Suprapubic skin (tissue), 4 donors: ENCODE data around the gene ZNF112. TPM values are rescaled to one million over a fixed set of nuclear protein-coding genes. Genes with fewer than 3 reads are reported as not detected.

Source experiments
- DNase-seq, 2 donors: peaks; one replicate each; pipeline ENCODE4 v3.0.0-alpha.2; 2019; ENCODE audit warnings: low spot score in 2 of 2
- H3K27ac ChIP-seq: fragments of 200-600 bp; sonication (generic); one replicate; pipeline ENCODE4 v1.5.1; 2019
- H3K27me3 ChIP-seq: fragments of 200-600 bp; sonication (generic); one replicate; pipeline ENCODE4 v1.5.1; 2019
- H3K36me3 ChIP-seq: fragments of 200-600 bp; sonication (generic); one replicate; pipeline ENCODE4 v1.5.1; 2019
- H3K4me1 ChIP-seq: fragments of 200-600 bp; sonication (generic); one replicate; pipeline ENCODE4 v1.5.1; 2019
- H3K4me3 ChIP-seq: fragments of 200-600 bp; sonication (generic); one replicate; pipeline ENCODE4 v1.5.1; 2019; ENCODE audit warnings: mild to moderate bottlenecking
- H3K9me3 ChIP-seq: fragments of 200-600 bp; sonication (generic); one replicate; pipeline ENCODE4 v1.5.1; 2019
- EP300 ChIP-seq: sonication (generic); formaldehyde crosslinking; IDR thresholded peaks from one replicate; pipeline ENCODE4 v1.6.1; 2017; ENCODE audit warnings: antibody characterized with exemption
- POLR2A ChIP-seq, 2 donors: fragments of 450-650 bp; IDR thresholded peaks; one replicate each; pipeline ENCODE4 v1.6.1; 2017; ENCODE audit warnings: antibody characterized with exemption in 2 of 2, mild to moderate bottlenecking in 2 of 2, moderate library complexity in 2 of 2
- POLR2AphosphoS5 ChIP-seq, 3 donors: sonication (generic); formaldehyde crosslinking; IDR thresholded peaks; one replicate each; pipeline ENCODE4 v1.6.1; 2017; ENCODE audit warnings: antibody characterized with exemption in 3 of 3
- WGBS: methylation state at CpG from one replicate; pipeline ENCODE4 v1.1.5; 2018; 5-methylcytosine and 5-hydroxymethylcytosine counted together
- total RNA-seq, 4 donors: library from RNA; depleted of rRNA; stranded (reverse); fragments of >200 nt; gene quantifications; one replicate each; pipeline ENCODE4 v1.1.0, GENCODE V29; 2016
- TF ChIP-seq, protein P1 (sequence below), 2 donors: fragments of 200-600 bp in 1 of 2; fragments of 450-650 bp in 1 of 2; sonication (generic) in 1 of 2; IDR thresholded peaks; one replicate each; pipeline ENCODE4 v1.5.1; 2016 to 2019; ENCODE audit warnings: antibody characterized with exemption in 2 of 2, mild to moderate bottlenecking in 1 of 2, moderate library complexity in 1 of 2

The ZNF112 gene
- total RNA-seq, 4 donors from 2014 or later: 1.6 to 7.0 (median 3.5) TPM

DNA sequence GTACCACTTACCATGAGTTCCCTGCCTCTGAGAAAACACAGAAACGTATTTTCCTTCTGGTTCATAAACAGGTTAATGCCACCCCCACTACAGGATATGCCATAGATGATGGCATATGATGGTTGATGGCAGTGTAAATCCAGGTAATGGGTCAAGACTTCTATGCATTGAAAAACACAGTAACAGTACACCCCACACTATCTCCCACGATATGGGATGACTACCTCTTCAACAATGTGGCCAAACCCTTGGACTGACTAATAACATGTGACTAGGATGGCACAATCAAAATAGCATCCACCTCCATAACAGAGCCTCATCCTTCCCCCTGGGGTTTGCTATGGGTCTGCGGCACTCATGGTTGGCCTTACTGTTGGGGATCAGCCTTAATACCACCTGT lies 73.6 kb downstream of the ZNF112 start:
- DNase-seq: no peak
- WGBS: 95% methylated on average over 3 of the region's 3 CpGs

DNA sequence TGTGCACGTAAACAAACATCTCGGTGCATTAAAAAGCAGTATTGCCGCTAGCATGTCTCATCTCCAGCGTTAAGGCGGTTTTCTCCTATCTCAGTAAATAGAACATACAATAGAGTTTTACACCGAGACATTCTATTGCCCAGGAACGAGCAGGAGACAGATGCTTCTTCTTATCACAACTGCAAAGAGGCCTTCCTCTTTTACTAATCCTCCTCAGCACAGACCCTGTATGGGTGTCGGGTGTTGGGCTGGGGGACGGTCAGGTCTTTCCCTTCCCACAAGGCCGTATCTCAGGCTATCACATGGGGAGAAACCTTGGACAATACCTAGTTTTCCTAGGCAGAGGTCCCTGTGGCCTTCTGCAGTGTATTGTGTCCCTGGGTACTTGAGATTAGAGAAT lies 75.6 kb downstream of the ZNF112 start:
- Histone ChIP-seq H3K9me3 (peaks cover 40% of the 10 kb centered on the region), H3K27me3 (no peaks in the 10 kb centered on the region), H3K4me1 (no peaks in the 10 kb centered on the region), H3K36me3 (no peaks in the 10 kb centered on the region), H3K4me3 (no peak overlapping the region), H3K27ac (no peak overlapping the region)
- TF ChIP-seq POLR2AphosphoS5 (IDR thresholded peaks at IDR 0.05): no peak
- TF ChIP-seq EP300: no peak
- TF ChIP-seq, protein P1, sequence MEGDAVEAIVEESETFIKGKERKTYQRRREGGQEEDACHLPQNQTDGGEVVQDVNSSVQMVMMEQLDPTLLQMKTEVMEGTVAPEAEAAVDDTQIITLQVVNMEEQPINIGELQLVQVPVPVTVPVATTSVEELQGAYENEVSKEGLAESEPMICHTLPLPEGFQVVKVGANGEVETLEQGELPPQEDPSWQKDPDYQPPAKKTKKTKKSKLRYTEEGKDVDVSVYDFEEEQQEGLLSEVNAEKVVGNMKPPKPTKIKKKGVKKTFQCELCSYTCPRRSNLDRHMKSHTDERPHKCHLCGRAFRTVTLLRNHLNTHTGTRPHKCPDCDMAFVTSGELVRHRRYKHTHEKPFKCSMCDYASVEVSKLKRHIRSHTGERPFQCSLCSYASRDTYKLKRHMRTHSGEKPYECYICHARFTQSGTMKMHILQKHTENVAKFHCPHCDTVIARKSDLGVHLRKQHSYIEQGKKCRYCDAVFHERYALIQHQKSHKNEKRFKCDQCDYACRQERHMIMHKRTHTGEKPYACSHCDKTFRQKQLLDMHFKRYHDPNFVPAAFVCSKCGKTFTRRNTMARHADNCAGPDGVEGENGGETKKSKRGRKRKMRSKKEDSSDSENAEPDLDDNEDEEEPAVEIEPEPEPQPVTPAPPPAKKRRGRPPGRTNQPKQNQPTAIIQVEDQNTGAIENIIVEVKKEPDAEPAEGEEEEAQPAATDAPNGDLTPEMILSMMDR (IDR thresholded peaks at IDR 0.05): no peak
- no peak for TF ChIP-seq POLR2A (IDR thresholded peaks at IDR 0.05)
- DNase-seq: no peak
- WGBS: 73% methylated on average over 10 of the region's 10 CpGs

More for the DNA sequence above, 73.6 kb downstream of the ZNF112 start:
- TF ChIP-seq, protein P1 (IDR thresholded peaks at IDR 0.05): no peak
- TF ChIP-seq EP300 (no peak), POLR2A (IDR thresholded peaks at IDR 0.05) (no peak), POLR2AphosphoS5 (IDR thresholded peaks at IDR 0.05) (no peak)
- Histone ChIP-seq H3K27me3 (no peaks in the 10 kb centered on the region), H3K36me3 (peaks cover 10% of the 10 kb centered on the region), H3K4me3 (no peak overlapping the region), H3K4me1 (no peaks in the 10 kb centered on the region), H3K9me3 (peaks cover 44% of the 10 kb centered on the region), H3K27ac (no peak overlapping the region)

DNA sequence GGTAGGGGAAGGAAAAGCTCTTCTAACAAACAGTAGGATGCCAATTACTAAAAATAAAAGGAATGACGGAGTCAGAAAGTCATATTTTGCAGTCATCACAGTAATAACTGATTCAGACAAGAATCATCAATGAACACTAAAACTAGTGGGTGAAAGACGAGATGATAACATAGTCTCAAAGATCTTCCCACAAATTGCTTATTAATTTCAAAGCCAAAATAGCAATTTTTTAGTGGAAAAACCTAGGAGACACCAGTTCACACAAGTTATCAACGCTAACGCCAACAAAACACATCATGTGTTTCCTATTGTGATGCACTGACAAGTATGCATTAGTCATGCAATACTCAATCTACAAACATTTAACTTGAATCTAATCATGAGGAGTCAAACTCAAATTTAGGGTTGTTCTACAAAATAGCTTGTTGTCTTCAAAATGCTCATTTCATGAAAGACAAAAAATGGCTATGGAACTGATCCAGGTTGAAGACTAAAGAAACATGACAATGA lies 78.2 kb downstream of the ZNF112 start:
- DNase-seq: no peak
- H3K4me1 ChIP-seq: no peaks in the 10 kb centered on the region
- H3K27ac ChIP-seq: no peak overlapping the region
- H3K9me3 ChIP-seq: peaks cover 28% of the 10 kb centered on the region
- H3K27me3 ChIP-seq: no peaks in the 10 kb centered on the region
- no peak overlapping the region for H3K4me3 ChIP-seq
- H3K36me3 ChIP-seq: peaks cover 4% of the 10 kb centered on the region
- 88% methylated on average over 4 of the region's 4 CpGs for WGBS
- no peak for TF ChIP-seq POLR2AphosphoS5 (IDR thresholded peaks at IDR 0.05)
- no peak for TF ChIP-seq EP300
- TF ChIP-seq, protein P1 (IDR thresholded peaks at IDR 0.05): no peak
- no peak for TF ChIP-seq POLR2A (IDR thresholded peaks at IDR 0.05)

DNA sequence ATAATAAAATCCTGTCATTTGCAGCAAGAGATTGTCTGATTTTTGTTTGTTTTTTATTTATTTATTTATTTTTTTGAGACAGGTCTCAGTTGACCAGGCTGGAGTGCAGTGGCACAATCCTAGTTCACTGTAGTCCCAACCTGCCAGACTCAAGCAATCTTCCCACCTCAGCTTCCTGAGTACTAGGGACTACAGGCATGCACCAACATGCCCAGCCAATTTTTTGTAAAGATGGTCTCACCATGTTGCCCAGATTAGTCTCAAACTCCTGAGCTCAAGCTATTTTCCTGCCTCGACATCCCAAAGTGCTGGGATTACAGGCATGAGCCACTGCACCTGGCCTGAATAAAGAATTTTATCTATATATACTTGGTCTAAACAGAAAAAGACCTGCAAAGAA lies 79.1 kb downstream of the ZNF112 start:
- Histone ChIP-seq H3K36me3 (peaks cover 7% of the 10 kb centered on the region), H3K4me3 (no peak overlapping the region), H3K27ac (no peak overlapping the region), H3K27me3 (no peaks in the 10 kb centered on the region), H3K4me1 (no peaks in the 10 kb centered on the region), H3K9me3 (peaks cover 25% of the 10 kb centered on the region)
- 100% methylated on average over 1 of the region's 1 CpG for WGBS
- no peak for DNase-seq
- no peak for TF ChIP-seq EP300
- no peak for TF ChIP-seq POLR2AphosphoS5 (IDR thresholded peaks at IDR 0.05)
- TF ChIP-seq, protein P1 (IDR thresholded peaks at IDR 0.05): no peak

Other genes with a start within 250 kb of the ZNF112 start
- 1 to 10 TPM; 1.5 to 5.4 (median 3.7) TPM for gene ZNF225, start 243.3 kb downstream of the ZNF112 start, total RNA-seq
- 1 to 10 TPM; 2.6 to 9.0 (median 6.8) TPM for gene ZNF234, start 215.1 kb downstream of the ZNF112 start, total RNA-seq
- 10 to 100 TPM; 12.1 to 20.1 (median 13.5) TPM for gene ZNF226, start 191.6 kb downstream of the ZNF112 start, total RNA-seq
- gene ZNF227, start 144.1 kb downstream of the ZNF112 start, total RNA-seq: 10 to 100 TPM in 2 of 4 donors, 1 to 10 TPM in 2; 8.5 to 24.0 (median 15.5) TPM
- under 1 TPM in 2 of 4 donors, not detected in 2; 0.24 to 0.38 TPM for gene ZNF233, start 96.8 kb downstream of the ZNF112 start, total RNA-seq
- 10 to 100 TPM in 1 of 4 donors, 1 to 10 TPM in 3; 2.1 to 11.8 (median 7.0) TPM for gene ZNF235, start 51.7 kb downstream of the ZNF112 start, total RNA-seq
- gene ZNF285, start 44.9 kb upstream of the ZNF112 start, total RNA-seq: 1 to 10 TPM in 1 of 4 donors, under 1 TPM in 3; 0.21 to 2.8 (median 0.68) TPM
- gene ZNF229, start 91.8 kb upstream of the ZNF112 start, total RNA-seq: 10 to 100 TPM in 1 of 4 donors, 1 to 10 TPM in 1, under 1 TPM in 2; 0.83 to 10.6 (median 1.6) TPM
- 10 to 100 TPM in 2 of 4 donors, 1 to 10 TPM in 2; 7.7 to 11.7 (median 10.3) TPM for gene ZNF180, start 143.8 kb upstream of the ZNF112 start, total RNA-seq
- gene CEACAM20, start 173.0 kb upstream of the ZNF112 start, total RNA-seq: under 1 TPM in 1 of 4 donors, not detected in 3; 0.40 TPM